PC-9 (cell line): Measurements from ENCODE around the gene SENP3. TPM values are rescaled to one million over a fixed set of nuclear protein-coding genes. Genes with fewer than 3 reads are reported as not detected.

ENCODE experiments used
- BruUV-seq: library from RNA; stranded (reverse); fragments of 400-500 nt; replicated peaks from 2 replicates; lab custom pipeline; 2021; lab: Mats Ljungman, UMichigan
- CTCF ChIA-PET: fragments of 300-600 bp; sonication (Branson Sonifier 250); formaldehyde crosslinking; loops from one replicate; lab custom pipeline; 2022; ENCODE audit warnings: antibody characterized with exemption; lab: Charles Lee
- POLR2A ChIA-PET: fragments of 300-600 bp; sonication (Branson Sonifier 250); formaldehyde crosslinking; loops from one replicate; lab custom pipeline; 2022; ENCODE audit warnings: antibody characterized with exemption; ENCODE audit not compliant: unreplicated experiment; lab: Charles Lee
- DNase-seq, 2 experiments: peaks; one replicate each; pipeline versions ENCODE4 v3.0.0 to v3.0.0-alpha.2; 2015 to 2022; ENCODE audit warnings: mixed read lengths in 1 of 2
- H2AFZ ChIP-seq: fragments of 200-600 bp; sonication (generic); 2 replicates; pipeline ENCODE4 v1.8.1; 2017; ENCODE audit warnings: antibody characterized with exemption
- H3F3A ChIP-seq: fragments of 200-600 bp; sonication (generic); 2 replicates; pipeline ENCODE4 v1.8.1; 2017; ENCODE audit warnings: antibody characterized with exemption, mild to moderate bottlenecking, low read depth; ENCODE audit not compliant: insufficient read depth
- H3K27ac ChIP-seq: fragments of 200-600 bp; sonication (generic); 2 replicates; pipeline ENCODE4 v1.6.1; 2016; ENCODE audit warnings: mixed run types
- H3K27me3 ChIP-seq: fragments of 200-600 bp; sonication (generic); 2 replicates; pipeline ENCODE4 v1.6.1; 2016; ENCODE audit warnings: low read depth, mixed run types; ENCODE audit not compliant: insufficient read depth
- H3K36me3 ChIP-seq: fragments of 200-600 bp; sonication (generic); 2 replicates; pipeline ENCODE4 v1.6.1; 2016; ENCODE audit warnings: low read depth, mixed run types
- H3K4me1 ChIP-seq: fragments of 200-600 bp; sonication (generic); replicated peaks from 2 replicates; pipeline ENCODE4 v1.6.1; 2016; ENCODE audit warnings: mixed run types; ENCODE audit not compliant: insufficient read depth
- H3K4me2 ChIP-seq: fragments of 200-600 bp; sonication (generic); 2 replicates; pipeline ENCODE4 v1.6.1; 2017; ENCODE audit warnings: mixed run types
- H3K4me3 ChIP-seq: fragments of 200-600 bp; sonication (generic); 2 replicates; pipeline ENCODE4 v1.6.1; 2016; ENCODE audit warnings: mixed run types
- H3K79me2 ChIP-seq: fragments of 200-600 bp; sonication (generic); 2 replicates; pipeline ENCODE4 v1.6.1; 2017; ENCODE audit warnings: low read depth, mixed run types
- H3K9me2 ChIP-seq: fragments of 200-600 bp; sonication (generic); 2 replicates; pipeline ENCODE4 v1.8.1; 2017; ENCODE audit warnings: mild to moderate bottlenecking; ENCODE audit not compliant: insufficient read depth
- H3K9me3 ChIP-seq: fragments of 200-600 bp; sonication (generic); 2 replicates; pipeline ENCODE4 v1.8.1; 2016; ENCODE audit warnings: low read depth; ENCODE audit not compliant: insufficient read depth
- H4K20me1 ChIP-seq: fragments of 200-600 bp; sonication (generic); 2 replicates; pipeline ENCODE4 v1.8.1; 2017; ENCODE audit not compliant: insufficient read depth
- EZH2 ChIP-seq: fragments of 200-600 bp; sonication (generic); IDR thresholded peaks from 2 replicates; pipeline ENCODE4 v1.8.0; 2017; ENCODE audit warnings: antibody characterized with exemption, low read depth
- intact Hi-C: fragments of 100-400 bp; cut with micrococcal nuclease; formaldehyde crosslinking; loops from one replicate; pipeline ENCODE4 v1.10.0; 2022; ENCODE audit not compliant: unreplicated experiment
- total RNA-seq: library from RNA; stranded (reverse); gene quantifications from 2 replicates; pipeline ENCODE4 v1.2.3, GENCODE V29; 2021
- TF ChIP-seq, protein P1 (sequence below): fragments of 200-600 bp; sonication (generic); conservative IDR thresholded peaks from 2 replicates; pipeline ENCODE4 v1.6.1; 2017; ENCODE audit warnings: mixed run types, antibody characterized with exemption, mild to moderate bottlenecking, moderate library complexity

The SENP3 gene
- total RNA-seq, 1 experiment from 2014 or later: 72.4 TPM

GRCh38 chr17:7513850-7514419 is 47.8 kb upstream of the SENP3 start:
- intact Hi-C loops: loop anchor here (1.0 to 5.0 kb wide), 3 partner anchors 47 to 173 kb away; partner anchors contain the start of genes SENP3, TP53 and WRAP53
- H3K36me3 ChIP-seq: no peaks in the 10 kb centered on the region
- CTCF ChIA-PET: interaction anchor here (0.6 to 2.9 kb wide), 4 partner anchors 43 to 114 kb away, joined by 3 to 22 read pairs (median 3); no protein-coding TSS in a partner anchor

DNA sequence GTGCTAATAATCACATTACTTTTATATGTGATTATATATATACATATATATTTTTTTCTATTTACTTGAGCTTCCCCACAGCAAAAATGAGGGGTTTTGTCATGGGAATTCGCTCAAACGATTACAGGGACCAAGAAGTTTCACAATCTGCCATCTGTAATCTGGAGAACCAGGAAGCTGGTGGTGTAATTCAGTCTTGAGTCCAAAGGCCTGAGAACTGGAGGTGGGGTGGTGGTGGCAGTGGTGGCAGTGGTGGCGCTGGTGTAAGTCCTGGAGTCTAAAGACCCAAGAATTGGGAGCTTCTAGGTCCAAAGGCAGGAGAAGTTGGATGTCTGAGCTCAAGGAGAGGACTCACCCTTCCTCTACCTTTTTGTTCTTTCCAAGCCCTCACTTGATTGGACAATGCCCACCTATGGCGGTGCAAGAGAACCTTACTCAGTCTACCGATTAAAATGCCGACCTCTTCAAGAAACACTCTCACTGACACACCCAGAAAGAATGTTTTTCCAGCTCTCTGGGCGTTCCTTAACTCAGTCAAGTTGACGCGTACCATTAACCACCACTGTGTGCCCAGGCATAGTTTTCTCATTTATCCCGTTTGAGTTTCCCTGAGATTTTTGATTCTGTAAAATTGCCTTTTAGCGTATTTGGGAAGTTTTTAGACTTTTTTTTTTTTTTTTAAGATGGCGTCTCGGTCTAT is 45.7 kb upstream of the SENP3 start:
- CTCF ChIA-PET: interaction anchor here (0.6 to 2.9 kb wide), 5 partner anchors 45 to 155 kb away, joined by 3 to 22 read pairs (median 4); no protein-coding TSS in a partner anchor
- BruUV-seq: no TSS peak

More at GRCh38 chr17:7513850-7514419, 47.8 kb upstream of the SENP3 start:
- BruUV-seq: no TSS peak
- Histone ChIP-seq H3K27me3 (no peaks in the 10 kb centered on the region), H3K9me3 (no peaks in the 10 kb centered on the region), H3K4me2 (no peak overlapping the region), H2AFZ (no peak overlapping the region), H3K4me1 (no peaks in the 10 kb centered on the region), H3K4me3 (no peak overlapping the region), H4K20me1 (no peaks in the 10 kb centered on the region), H3K27ac (no peak overlapping the region), H3F3A (peaks cover 7% of the 10 kb centered on the region; the same call in 1 of the 2 replicates), H3K79me2 (no peaks in the 10 kb centered on the region), H3K9me2 (no peaks in the 10 kb centered on the region)
- TF ChIP-seq, protein P1, sequence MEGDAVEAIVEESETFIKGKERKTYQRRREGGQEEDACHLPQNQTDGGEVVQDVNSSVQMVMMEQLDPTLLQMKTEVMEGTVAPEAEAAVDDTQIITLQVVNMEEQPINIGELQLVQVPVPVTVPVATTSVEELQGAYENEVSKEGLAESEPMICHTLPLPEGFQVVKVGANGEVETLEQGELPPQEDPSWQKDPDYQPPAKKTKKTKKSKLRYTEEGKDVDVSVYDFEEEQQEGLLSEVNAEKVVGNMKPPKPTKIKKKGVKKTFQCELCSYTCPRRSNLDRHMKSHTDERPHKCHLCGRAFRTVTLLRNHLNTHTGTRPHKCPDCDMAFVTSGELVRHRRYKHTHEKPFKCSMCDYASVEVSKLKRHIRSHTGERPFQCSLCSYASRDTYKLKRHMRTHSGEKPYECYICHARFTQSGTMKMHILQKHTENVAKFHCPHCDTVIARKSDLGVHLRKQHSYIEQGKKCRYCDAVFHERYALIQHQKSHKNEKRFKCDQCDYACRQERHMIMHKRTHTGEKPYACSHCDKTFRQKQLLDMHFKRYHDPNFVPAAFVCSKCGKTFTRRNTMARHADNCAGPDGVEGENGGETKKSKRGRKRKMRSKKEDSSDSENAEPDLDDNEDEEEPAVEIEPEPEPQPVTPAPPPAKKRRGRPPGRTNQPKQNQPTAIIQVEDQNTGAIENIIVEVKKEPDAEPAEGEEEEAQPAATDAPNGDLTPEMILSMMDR: no peak
- TF ChIP-seq EZH2: no peak
- POLR2A ChIA-PET: interaction anchor here (0.6 kb wide), 1 partner anchor 61 kb away, joined by 8 read pairs; no protein-coding TSS in a partner anchor
- no peak for DNase-seq

DNA sequence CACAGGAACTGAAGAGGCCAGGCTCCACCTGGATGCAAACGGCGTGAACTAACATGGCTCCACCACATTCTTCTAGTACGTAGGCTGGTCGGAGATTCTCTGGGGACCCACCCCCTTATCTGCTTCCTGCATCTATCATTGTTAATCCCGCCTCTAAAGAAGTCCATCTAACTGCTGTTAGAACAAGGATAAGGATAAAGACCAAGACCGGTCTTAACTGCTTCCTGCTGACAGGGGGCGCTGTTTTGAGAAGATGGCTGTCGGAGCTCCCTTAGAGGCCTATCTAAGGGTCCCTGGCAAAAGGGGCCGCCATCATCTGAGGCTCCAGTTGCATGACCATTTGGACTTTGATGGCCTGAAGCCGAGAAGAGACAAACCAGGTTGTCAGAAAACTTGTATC is 38.7 kb upstream of the SENP3 start:
- no peak for DNase-seq
- Histone ChIP-seq H2AFZ (no peak overlapping the region), H4K20me1 (no peaks in the 10 kb centered on the region), H3K4me3 (no peak overlapping the region), H3K36me3 (no peaks in the 10 kb centered on the region), H3F3A (no peaks in the 10 kb centered on the region), H3K4me2 (no peak overlapping the region), H3K4me1 (no peaks in the 10 kb centered on the region), H3K9me3 (no peaks in the 10 kb centered on the region), H3K27me3 (no peaks in the 10 kb centered on the region), H3K79me2 (no peaks in the 10 kb centered on the region), H3K9me2 (no peaks in the 10 kb centered on the region), H3K27ac (no peak overlapping the region)
- intact Hi-C loops: no loop called here
- ChIA-PET POLR2A (interaction anchor here (0.6 kb wide), 1 partner anchor 14 kb away, joined by 4 read pairs; no protein-coding TSS in a partner anchor), CTCF (interaction anchor here (0.6 kb wide), 1 partner anchor 23 kb away, joined by 15 read pairs; no protein-coding TSS in a partner anchor)
- BruUV-seq: no TSS peak
- no peak for TF ChIP-seq EZH2
- TF ChIP-seq, protein P1: peak; percentile 52

More for the DNA sequence above, 45.7 kb upstream of the SENP3 start:
- Histone ChIP-seq H4K20me1 (no peaks in the 10 kb centered on the region), H2AFZ (no peak overlapping the region), H3K4me3 (no peak overlapping the region), H3K4me1 (no peaks in the 10 kb centered on the region), H3K27ac (no peak overlapping the region), H3K79me2 (no peaks in the 10 kb centered on the region), H3K4me2 (no peak overlapping the region), H3K9me2 (no peaks in the 10 kb centered on the region), H3K27me3 (no peaks in the 10 kb centered on the region), H3K36me3 (no peaks in the 10 kb centered on the region), H3F3A (peaks cover 7% of the 10 kb centered on the region; the same call in 1 of the 2 replicates), H3K9me3 (no peaks in the 10 kb centered on the region)
- intact Hi-C loops: no loop called here
- DNase-seq: no peak
- TF ChIP-seq, protein P1: no peak
- TF ChIP-seq EZH2: no peak
- POLR2A ChIA-PET: no interaction called here
